Endothelial cell of umbilical vein (primary cell): ENCODE measurements around the gene POU2AF1. TPM values are rescaled to one million over a fixed set of nuclear protein-coding genes. Genes with fewer than 3 reads are reported as not detected.

ENCODE experiments used
- BruUV-seq: library from RNA; stranded (reverse); fragments of 400-500 nt; replicated peaks from 2 replicates; lab custom pipeline; 2021; lab: Mats Ljungman, UMichigan
- CTCF ChIA-PET: fragments of 300-600, 350-600 bp; sonication (Branson Sonifier 250); formaldehyde crosslinking; loops from one replicate; lab custom pipeline; 2021; ENCODE audit warnings: antibody characterized with exemption, inconsistent platforms; lab: Charles Lee
- POLR2A ChIA-PET: fragments of 300-600, 350-600 bp; sonication (Branson Sonifier 250); formaldehyde crosslinking; loops from one replicate; lab custom pipeline; 2021; ENCODE audit warnings: antibody characterized with exemption, inconsistent platforms; lab: Charles Lee
- DNase-seq: peaks from one replicate; pipeline ENCODE4 v3.0.0-alpha.2; 2011; ENCODE audit warnings: low read depth, low spot score
- FAIRE-seq: peaks from 2 replicates; lab custom pipeline; 2011; peaks lifted over from hg19 to GRCh38; lab: Jason Lieb, UNC
- H2AFZ ChIP-seq: 2 replicates; pipeline ENCODE4 v1.6.0; 2012; ENCODE audit warnings: low read depth, low read length, control low read depth, inconsistent platforms
- H3K27ac ChIP-seq: 2 replicates; pipeline ENCODE4 v1.5.1; 2011; ENCODE audit warnings: low read depth, mild to moderate bottlenecking, control low read depth, low read length, moderate library complexity; ENCODE audit not compliant: insufficient read depth
- H3K27me3 ChIP-seq, 2 experiments: 2 replicates each; pipeline versions ENCODE4 v1.6.0 to v1.6.1; 2011; ENCODE audit warnings: low read length in 2 of 2, mixed read lengths in 1 of 2; ENCODE audit not compliant: control insufficient read depth in 2 of 2, insufficient read depth in 2 of 2
- H3K36me3 ChIP-seq, 2 experiments: 2 replicates in 1 of 2; 3 replicates in 1 of 2; pipeline ENCODE4 v1.5.1; 2011; ENCODE audit warnings: low read length in 2 of 2, mild to moderate bottlenecking in 1 of 2, moderate library complexity in 1 of 2; ENCODE audit not compliant: control insufficient read depth in 2 of 2, insufficient read depth in 2 of 2; ENCODE audit errors: extremely low read depth in 1 of 2
- H3K4me1 ChIP-seq: 3 replicates; pipeline ENCODE4 v1.5.1; 2011; ENCODE audit warnings: mild to moderate bottlenecking, low read length; ENCODE audit not compliant: control insufficient read depth, insufficient read depth; ENCODE audit errors: extremely low read depth
- H3K4me2 ChIP-seq: 2 replicates; pipeline ENCODE4 v1.6.1; 2011; ENCODE audit warnings: low read length, control low read depth, mixed read lengths; ENCODE audit not compliant: insufficient read depth
- H3K4me3 ChIP-seq, 3 experiments: fragments of 200-600 bp in 1 of 3; sonication (generic), shearing (Covaris generic) in 1 of 3; replicated peaks in 1 of 3; 2 replicates each; pipeline ENCODE4 v1.5.1; 2011 to 2016; ENCODE audit warnings: control low read depth in 3 of 3, low read length in 3 of 3, mild to moderate bottlenecking in 2 of 3, inconsistent platforms in 1 of 3, low read depth in 1 of 3, moderate library complexity in 1 of 3; ENCODE audit not compliant: insufficient read depth in 1 of 3
- H3K79me2 ChIP-seq: 2 replicates; pipeline ENCODE4 v1.6.0; 2012; ENCODE audit warnings: low read length, inconsistent platforms; ENCODE audit not compliant: control insufficient read depth, insufficient read depth
- H3K9ac ChIP-seq: replicated peaks from 2 replicates; pipeline ENCODE3; 2011; ENCODE audit warnings: low read length, control low read depth; ENCODE audit not compliant: insufficient read depth; ENCODE audit errors: extremely low read depth
- H3K9me1 ChIP-seq: replicated peaks from 3 replicates; pipeline ENCODE4 v1.6.0; 2011; ENCODE audit warnings: mild to moderate bottlenecking, low read length; ENCODE audit not compliant: control insufficient read depth, insufficient read depth; ENCODE audit errors: extremely low read depth
- H3K9me3 ChIP-seq: replicated peaks from 2 replicates; pipeline ENCODE4 v1.5.1; 2012; ENCODE audit warnings: low read length, inconsistent platforms; ENCODE audit not compliant: control insufficient read depth, insufficient read depth
- H4K20me1 ChIP-seq: replicated peaks from 2 replicates; pipeline ENCODE3; 2011; ENCODE audit warnings: mild to moderate bottlenecking, low read length; ENCODE audit not compliant: control insufficient read depth, insufficient read depth; ENCODE audit errors: extremely low read depth
- GATA2 ChIP-seq: IDR thresholded peaks from 2 replicates; pipeline ENCODE4 v1.7.0; 2011; ENCODE audit warnings: low read depth, mild to moderate bottlenecking, moderate library complexity, mixed read lengths, low read length; ENCODE audit not compliant: insufficient read length, insufficient read depth
- JUN ChIP-seq: IDR thresholded peaks from 2 replicates; pipeline ENCODE4 v1.6.1; 2011; ENCODE audit warnings: borderline replicate concordance, low read depth; ENCODE audit not compliant: insufficient read length, insufficient read depth
- POLR2A ChIP-seq: IDR thresholded peaks from 2 replicates; pipeline ENCODE4 v1.6.1; 2012; ENCODE audit warnings: low read depth, mild to moderate bottlenecking, control low read depth, low read length
- POLR2AphosphoS5 ChIP-seq: IDR thresholded peaks from 2 replicates; pipeline ENCODE4 v1.6.1; 2012; ENCODE audit warnings: low read depth, mild to moderate bottlenecking, control low read depth, low read length, moderate library complexity; ENCODE audit not compliant: insufficient read depth
- dilution Hi-C: fragments of 300-500 bp; cut with MboI; formaldehyde crosslinking; loops from one replicate; pipeline ENCODE4 v1.15.0; 2019; ENCODE audit warnings: low sequenced_read_pairs; ENCODE audit not compliant: extremely low pct_ligation_motif_present
- intact Hi-C: fragments of 100-400 bp; cut with micrococcal nuclease; formaldehyde crosslinking; loops from one replicate; pipeline ENCODE4 v1.10.0; 2022
- polyA plus RNA-seq, 4 experiments: library from polyadenylated mRNA; depleted of rRNA in 3 of 4; stranded (reverse) in 3 of 4; unstranded in 1 of 4; fragments of >200 nt; gene quantifications; 2 replicates each; pipeline versions ENCODE4 v1.2.1 to v1.2.3, GENCODE V29; 2011 to 2012; ENCODE audit warnings: missing spikeins in 1 of 4
- total RNA-seq: library from RNA; stranded (reverse); gene quantifications from 2 replicates; pipeline ENCODE4 v1.2.3, GENCODE V29; 2021

The POU2AF1 gene
- total and polyA plus RNA-seq, 2 donors (not counting 3 experiments of a cell fraction or from before 2014, with no cell fraction given), result not detected

DNA sequence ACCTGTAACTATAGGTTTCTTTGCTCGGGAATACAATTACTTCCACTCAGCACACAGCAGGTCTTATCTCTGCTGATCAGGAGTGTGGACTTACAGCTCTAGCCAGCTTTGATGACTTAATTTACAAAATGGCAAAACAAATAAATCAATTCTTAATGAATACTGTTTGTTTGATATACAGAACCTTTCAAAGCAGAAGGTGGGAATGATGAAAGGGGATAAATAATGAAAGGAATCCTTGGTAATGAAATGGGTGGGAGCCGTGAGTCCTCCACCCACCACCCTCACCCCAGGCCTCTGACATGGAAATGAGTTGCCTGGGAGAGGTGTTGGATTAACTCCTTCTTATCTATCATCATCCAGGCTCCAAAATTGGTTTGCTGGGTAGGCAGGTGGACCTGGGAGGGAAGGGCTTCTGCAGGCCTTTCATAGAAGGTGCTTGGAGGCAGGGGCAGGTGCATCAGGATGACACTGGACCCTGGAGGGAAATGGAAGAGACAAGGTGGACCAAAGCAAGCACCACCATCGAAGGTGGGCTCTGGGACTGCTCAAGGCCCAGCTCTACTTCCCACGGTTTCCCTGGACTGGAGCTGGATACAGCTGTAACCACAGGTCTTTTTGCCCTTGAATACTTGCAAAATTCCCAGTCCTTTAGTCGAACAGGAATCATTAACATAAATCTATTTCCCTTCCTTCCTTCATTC, 23.0 kb downstream of the POU2AF1 start:
- Histone ChIP-seq H3K4me2 (no peak overlapping the region), H3K27ac (no peak overlapping the region), H4K20me1 (no peaks in the 10 kb centered on the region), H2AFZ (no peak overlapping the region), H3K9me1 (no peaks in the 10 kb centered on the region), H3K4me1 (no peaks in the 10 kb centered on the region), H3K36me3 (no peaks in the 10 kb centered on the region), H3K9ac (no peak overlapping the region), H3K4me3 (no peak overlapping the region), H3K27me3 (no peaks in the 10 kb centered on the region), H3K9me3 (no peaks in the 10 kb centered on the region), H3K79me2 (no peaks in the 10 kb centered on the region)
- dilution Hi-C loops (no loop called here), intact Hi-C loops (no loop called here)
- BruUV-seq, result no TSS peak
- no peak for DNase-seq
- POLR2A ChIA-PET, result no interaction called here
- no peak for TF ChIP-seq POLR2AphosphoS5
- CTCF ChIA-PET, result no interaction called here
- no peak for FAIRE-seq

DNA sequence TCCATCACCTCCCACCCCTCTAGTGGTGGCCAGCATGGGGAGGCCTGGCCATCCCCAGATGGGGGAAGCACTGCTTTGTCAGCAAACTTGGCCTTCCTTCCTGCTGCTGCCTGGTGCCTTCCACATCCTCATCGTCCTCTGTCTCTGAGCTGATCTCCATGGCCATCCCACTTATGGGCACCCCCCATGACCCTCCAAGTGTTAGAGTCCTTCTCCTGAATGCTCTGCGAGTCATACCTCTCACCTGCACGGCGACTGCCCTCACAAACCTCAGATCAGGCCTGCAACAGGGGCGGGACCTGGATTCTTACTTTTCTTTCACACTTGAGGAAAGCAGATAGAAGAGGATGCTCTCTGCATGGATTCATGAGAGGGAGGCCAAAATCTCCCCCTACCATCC, 24.0 kb downstream of the POU2AF1 start:
- BruUV-seq, result no TSS peak
- no peak overlapping the region for H2AFZ ChIP-seq
- H3K9me3 ChIP-seq, result no peaks in the 10 kb centered on the region
- no peak overlapping the region for H3K9ac ChIP-seq
- POLR2A ChIA-PET, result no interaction called here
- no peaks in the 10 kb centered on the region for H3K4me1 ChIP-seq
- no peak overlapping the region for H3K4me2 ChIP-seq
- dilution Hi-C loops, result no loop called here
- TF ChIP-seq JUN (no peak), GATA2 (no peak), POLR2A (no peak)
- DNase-seq (no peak), FAIRE-seq (no peak)
- H3K27me3 ChIP-seq, result no peaks in the 10 kb centered on the region
- no peaks in the 10 kb centered on the region for H3K36me3 ChIP-seq
- H3K27ac ChIP-seq, result no peak overlapping the region
- H4K20me1 ChIP-seq, result no peaks in the 10 kb centered on the region
- CTCF ChIA-PET, result no interaction called here
- no peaks in the 10 kb centered on the region for H3K9me1 ChIP-seq
- intact Hi-C loops, result no loop called here
- no peak overlapping the region for H3K4me3 ChIP-seq
- no peaks in the 10 kb centered on the region for H3K79me2 ChIP-seq
